ENCODE data around the gene MYO1D. TPM values are rescaled to one million over a fixed set of nuclear protein-coding genes. Genes with fewer than 3 reads are reported as not detected.

MYO1D gene
- total RNA-seq, 1 experiment from 2014 or later: 1.3 TPM

GRCh38 chr17:32912218-32912897 lies 35.4 kb upstream of the MYO1D start:
- BruUV-seq (replicated peaks): no TSS peak
- no peak overlapping the region for H3K27ac ChIP-seq (ENCODE audit: low read length)
- no peak for DNase-seq (ENCODE audit: low read depth, low spot score)
- ChIA-PET POLR2A (no interaction called here), CTCF (interaction anchor here (1.6 kb wide), 1 partner anchor 36 kb away, joined by 4 read pairs; the partner anchor contains the start of gene MYO1D)
- peaks cover 14% of the 10 kb centered on the region for H3K27me3 ChIP-seq (ENCODE audit: control insufficient read depth, insufficient read depth, low read length)
- no peaks in the 10 kb centered on the region for H3K9me3 ChIP-seq (ENCODE audit: control insufficient read depth, insufficient read depth, low read depth, low read length)
- in situ Hi-C loops (cut with HindIII; ENCODE audit: low pct_unique_long_range_greater_than_20kb, low sequenced_read_pairs) (no loop called here), intact Hi-C loops (cut with micrococcal nuclease; ENCODE audit: unreplicated experiment) (no loop called here)
- no peak for ATAC-seq
- no peak for TF ChIP-seq TCF7L2 (IDR thresholded peaks at IDR 0.05; ENCODE audit: low read depth, low read length)
- TF ChIP-seq REST (IDR thresholded peaks at IDR 0.05; ENCODE audit: insufficient read depth in 1 of 2, low read depth in 2 of 2, low read length in 1 of 2): no peak
- no peak for TF ChIP-seq POLR2AphosphoS5 (IDR thresholded peaks at IDR 0.05; ENCODE audit: low read depth, low read length)
- no peak for TF ChIP-seq SIN3A (IDR thresholded peaks at IDR 0.05; ENCODE audit: borderline replicate concordance, insufficient read depth, low read depth, low read length)
- no peak for TF ChIP-seq CTCF (IDR thresholded peaks at IDR 0.05)
- no peak overlapping the region for H3K4me3 ChIP-seq (ENCODE audit: low read depth in 2 of 2, low read length in 2 of 2)
- no peaks in the 10 kb centered on the region for H3K36me3 ChIP-seq (ENCODE audit: control insufficient read depth, insufficient read depth, low read length)
- H3K4me1 ChIP-seq (ENCODE audit: control insufficient read depth, insufficient read depth, low read length): no peaks in the 10 kb centered on the region

- in situ Hi-C loops (cut with HindIII; ENCODE audit: low pct_unique_long_range_greater_than_20kb, low sequenced_read_pairs): no loop called here
- TF ChIP-seq POLR2AphosphoS5 (IDR thresholded peaks at IDR 0.05; ENCODE audit: low read depth, low read length) (no peak), TCF7L2 (IDR thresholded peaks at IDR 0.05; ENCODE audit: low read depth, low read length) (no peak), SIN3A (IDR thresholded peaks at IDR 0.05; ENCODE audit: borderline replicate concordance, insufficient read depth, low read depth, low read length) (no peak), CTCF (IDR thresholded peaks at IDR 0.05) (no peak), REST (IDR thresholded peaks at IDR 0.05; ENCODE audit: insufficient read depth in 1 of 2, low read depth in 2 of 2, low read length in 1 of 2) (no peak)
- BruUV-seq (replicated peaks): no TSS peak
- intact Hi-C loops (cut with micrococcal nuclease; ENCODE audit: unreplicated experiment): loop anchor here (2.0 kb wide), 1 partner anchor 128 kb away; no protein-coding TSS in a partner anchor
- CTCF ChIA-PET: no interaction called here
- DNase-seq (ENCODE audit: low read depth, low spot score) (no peak), ATAC-seq (no peak)
- H3K27me3 ChIP-seq (ENCODE audit: control insufficient read depth, insufficient read depth, low read length): peaks cover 14% of the 10 kb centered on the region
- H3K27ac ChIP-seq (ENCODE audit: low read length): no peak overlapping the region
- POLR2A ChIA-PET: no interaction called here
- H3K9me3 ChIP-seq (ENCODE audit: control insufficient read depth, insufficient read depth, low read depth, low read length): no peaks in the 10 kb centered on the region
- no peaks in the 10 kb centered on the region for H3K4me1 ChIP-seq (ENCODE audit: control insufficient read depth, insufficient read depth, low read length)
- H3K36me3 ChIP-seq (ENCODE audit: control insufficient read depth, insufficient read depth, low read length): no peaks in the 10 kb centered on the region
- H3K4me3 ChIP-seq (ENCODE audit: low read depth in 2 of 2, low read length in 2 of 2): no peak overlapping the region
Measured at GRCh38 chr17:32910769-32911168, 33.8 kb upstream of the MYO1D start.

All from Panc1 (cell line).